DOHH2 (cell line): Measurements from ENCODE around the gene CYTIP.

ENCODE experiments used
- EZH2phosphoT487 ChIP-seq: fragments of 200-600 bp; sonication (generic); IDR thresholded peaks from 2 replicates; pipeline ENCODE4 v1.6.1; 2017; ENCODE audit warnings: borderline replicate concordance, mild to moderate bottlenecking, antibody characterized with exemption, low read length, moderate library complexity, mixed read lengths
- TF ChIP-seq, protein P1 (sequence below): fragments of 200-600 bp; sonication (generic); IDR thresholded peaks from one replicate; pipeline ENCODE4 v1.5.1; 2014; ENCODE audit warnings: antibody characterized with exemption, mild to moderate bottlenecking, low read depth, low read length; ENCODE audit not compliant: poor library complexity, severe bottlenecking

DNA sequence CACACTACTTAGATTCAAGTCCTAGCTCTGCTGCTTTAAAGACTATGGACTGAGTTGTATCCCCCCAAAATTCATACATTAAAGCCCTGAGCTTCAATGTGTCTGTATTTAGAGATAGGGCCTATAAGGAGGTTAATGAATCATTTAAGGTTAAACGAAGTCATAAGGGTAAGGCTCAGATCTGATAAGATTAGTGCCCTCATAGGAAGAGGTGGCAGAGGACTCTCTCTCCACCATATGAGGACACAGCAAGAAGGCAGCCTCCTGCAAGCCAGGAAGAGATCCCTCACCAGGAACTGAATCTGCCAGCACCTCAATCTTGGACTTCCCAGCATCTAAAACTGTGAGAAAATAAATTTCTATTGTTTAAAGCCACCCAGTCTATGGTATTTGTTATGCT, 3.1 kb upstream of the CYTIP start:
- TF ChIP-seq, protein P1, sequence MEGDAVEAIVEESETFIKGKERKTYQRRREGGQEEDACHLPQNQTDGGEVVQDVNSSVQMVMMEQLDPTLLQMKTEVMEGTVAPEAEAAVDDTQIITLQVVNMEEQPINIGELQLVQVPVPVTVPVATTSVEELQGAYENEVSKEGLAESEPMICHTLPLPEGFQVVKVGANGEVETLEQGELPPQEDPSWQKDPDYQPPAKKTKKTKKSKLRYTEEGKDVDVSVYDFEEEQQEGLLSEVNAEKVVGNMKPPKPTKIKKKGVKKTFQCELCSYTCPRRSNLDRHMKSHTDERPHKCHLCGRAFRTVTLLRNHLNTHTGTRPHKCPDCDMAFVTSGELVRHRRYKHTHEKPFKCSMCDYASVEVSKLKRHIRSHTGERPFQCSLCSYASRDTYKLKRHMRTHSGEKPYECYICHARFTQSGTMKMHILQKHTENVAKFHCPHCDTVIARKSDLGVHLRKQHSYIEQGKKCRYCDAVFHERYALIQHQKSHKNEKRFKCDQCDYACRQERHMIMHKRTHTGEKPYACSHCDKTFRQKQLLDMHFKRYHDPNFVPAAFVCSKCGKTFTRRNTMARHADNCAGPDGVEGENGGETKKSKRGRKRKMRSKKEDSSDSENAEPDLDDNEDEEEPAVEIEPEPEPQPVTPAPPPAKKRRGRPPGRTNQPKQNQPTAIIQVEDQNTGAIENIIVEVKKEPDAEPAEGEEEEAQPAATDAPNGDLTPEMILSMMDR = no peak
- TF ChIP-seq EZH2phosphoT487 = no peak
